Astrocyte of the cerebellum (primary cell): ENCODE measurements around the gene INPP4B.

ENCODE experiments used
- DNase-seq: peaks from one replicate; pipeline ENCODE4 v3.0.0-alpha.2; 2011; ENCODE audit warnings: low read depth
- H3K4me3 ChIP-seq: 2 replicates; pipeline ENCODE4 v1.5.1; 2011; ENCODE audit warnings: mild to moderate bottlenecking, low read depth, low read length, moderate library complexity
- CTCF ChIP-seq: IDR thresholded peaks from 2 replicates; pipeline ENCODE4 v1.5.1; 2012; ENCODE audit warnings: low read length, low read depth, moderate library complexity, mild to moderate bottlenecking; ENCODE audit errors: missing control alignments
- in situ Hi-C: cut with HindIII; loops from 2 replicates; pipeline ENCODE4 v1.10.0; 2017; ENCODE audit warnings: low sequenced_read_pairs

Gene INPP4B

GRCh38 chr4:142101401-142101800 is 744.7 kb downstream of the INPP4B start:
- no peak overlapping the region for H3K4me3 ChIP-seq
- TF ChIP-seq CTCF: no peak
- in situ Hi-C loops: no loop called here
- no peak for DNase-seq

GRCh38 chr4:142100941-142101340 is 745.2 kb downstream of the INPP4B start:
- no peak for TF ChIP-seq CTCF

GRCh38 chr4:142098900-142099545 is 747.1 kb downstream of the INPP4B start:
- TF ChIP-seq CTCF: no peak
- in situ Hi-C loops: no loop called here
- no peak for DNase-seq
- H3K4me3 ChIP-seq: no peak overlapping the region

More at GRCh38 chr4:142100941-142101340, 745.2 kb downstream of the INPP4B start:
- H3K4me3 ChIP-seq: no peak overlapping the region
- in situ Hi-C loops: no loop called here
- no peak for DNase-seq

- no peak for TF ChIP-seq CTCF
- no peak for DNase-seq
- in situ Hi-C loops: no loop called here
- no peak overlapping the region for H3K4me3 ChIP-seq
Measured at GRCh38 chr4:142098380-142098779, 747.7 kb downstream of the INPP4B start.

- no peak for TF ChIP-seq CTCF
- in situ Hi-C loops: no loop called here
- H3K4me3 ChIP-seq: no peak overlapping the region
- no peak for DNase-seq
Measured at GRCh38 chr4:142097015-142097414, 749.1 kb downstream of the INPP4B start.

- no peak overlapping the region for H3K4me3 ChIP-seq
- DNase-seq: peak; percentile 96
- in situ Hi-C loops: no loop called here
- no peak for TF ChIP-seq CTCF
Measured at GRCh38 chr4:142095886-142096605, 750.1 kb downstream of the INPP4B start.
